GM12878 (cell line): ENCODE data around the gene NUPR1. TPM values are rescaled to one million over a fixed set of nuclear protein-coding genes. Genes with fewer than 3 reads are reported as not detected.

Source experiments
- ATAC-seq: fragments of 200-7000 bp; cut with Tn5 transposase; 3 replicates; pipeline ENCODE4 v1.9.1; 2020; ENCODE audit warnings: mild to moderate bottlenecking, moderate library complexity
- BruUV-seq: library from RNA; stranded (reverse); fragments of 400-500 nt; replicated peaks from 2 replicates; lab custom pipeline; 2021; lab: Mats Ljungman, UMichigan
- CTCF ChIA-PET: fragments of 300-600 bp; sonication (Branson Sonifier 250); formaldehyde crosslinking; extraction: SDS; loops from one replicate; lab custom pipeline; 2021; ENCODE audit warnings: inconsistent platforms; lab: Yijun Ruan, JAX
- POLR2A ChIA-PET: fragments of 350-600 bp; formaldehyde crosslinking; extraction: SDS; loops from one replicate; lab custom pipeline; 2021; ENCODE audit warnings: inconsistent platforms; lab: Charles Lee
- RAD21 ChIA-PET: fragments of 300-600 bp; sonication (Branson Sonifier 250); formaldehyde crosslinking; loops from one replicate; lab custom pipeline; 2023; ENCODE audit warnings: antibody characterized with exemption; ENCODE audit not compliant: unreplicated experiment; lab: Charles Lee
- SMC1A ChIA-PET: fragments of 300-600 bp; sonication (Branson Sonifier 250); formaldehyde crosslinking; loops from one replicate; lab custom pipeline; 2023; ENCODE audit not compliant: unreplicated experiment, uncharacterized antibody; lab: Charles Lee
- DNase-seq: peaks from one replicate; pipeline ENCODE4 v3.0.0-alpha.2; 2011; ENCODE audit warnings: low read depth, low spot score
- FAIRE-seq: peaks from 3 replicates; lab custom pipeline; 2011; peaks lifted over from hg19 to GRCh38; lab: Jason Lieb, UNC
- H2AFZ ChIP-seq: 2 replicates; pipeline ENCODE4 v1.6.0; 2011; ENCODE audit warnings: low read depth, low read length, control low read depth; ENCODE audit not compliant: control insufficient read depth
- H3K27ac ChIP-seq: 2 replicates; pipeline ENCODE4 v1.5.1; 2011; ENCODE audit warnings: control low read depth; ENCODE audit not compliant: control insufficient read depth, insufficient read depth
- H3K27me3 ChIP-seq, 2 experiments: replicated peaks in 1 of 2; 2 replicates each; pipeline versions ENCODE4 v1.6.0 to v1.6.1; 2011; ENCODE audit warnings: low read length in 1 of 2; ENCODE audit not compliant: control insufficient read depth in 2 of 2, insufficient read depth in 2 of 2
- H3K36me3 ChIP-seq, 2 experiments: 2 replicates each; pipeline ENCODE4 v1.5.1; 2011; ENCODE audit warnings: low read length in 1 of 2; ENCODE audit not compliant: control insufficient read depth in 2 of 2, insufficient read depth in 2 of 2
- H3K4me1 ChIP-seq: 2 replicates; pipeline ENCODE4 v1.6.1; 2011; ENCODE audit warnings: mild to moderate bottlenecking, low read length, moderate library complexity, mixed read lengths; ENCODE audit not compliant: control insufficient read depth, insufficient read depth
- H3K4me2 ChIP-seq: 2 replicates; pipeline ENCODE4 v1.6.0; 2011; ENCODE audit warnings: control low read depth; ENCODE audit not compliant: control insufficient read depth, insufficient read depth
- H3K4me3 ChIP-seq: fragments of 200-600 bp; sonication (generic); 2 replicates; pipeline ENCODE4 v1.5.1; 2016
- H3K79me2 ChIP-seq: 2 replicates; pipeline ENCODE4 v1.6.0; 2011; ENCODE audit warnings: low read length; ENCODE audit not compliant: control insufficient read depth, insufficient read depth
- H3K9ac ChIP-seq: 2 replicates; pipeline ENCODE4 v1.8.0; 2011; ENCODE audit warnings: low read length, control low read depth, mixed read lengths; ENCODE audit not compliant: control insufficient read depth, insufficient read depth
- H3K9me3 ChIP-seq: replicated peaks from 3 replicates; pipeline ENCODE4 v1.5.1; 2011; ENCODE audit warnings: mild to moderate bottlenecking, low read length; ENCODE audit not compliant: control insufficient read depth, insufficient read depth
- H4K20me1 ChIP-seq: 2 replicates; pipeline ENCODE4 v1.6.0; 2011; ENCODE audit not compliant: control insufficient read depth, insufficient read depth
- CREB1 ChIP-seq: IDR thresholded peaks from 2 replicates; pipeline ENCODE4 v1.6.1; 2012; ENCODE audit warnings: low read depth, mild to moderate bottlenecking, inconsistent platforms
- JUNB ChIP-seq: IDR thresholded peaks from 2 replicates; pipeline ENCODE4 v1.6.1; 2016; ENCODE audit warnings: antibody characterized with exemption, mild to moderate bottlenecking
- MTA2 ChIP-seq: fragments of 450-650 bp; IDR thresholded peaks from 2 replicates; pipeline ENCODE4 v1.6.1; 2016; ENCODE audit warnings: low read depth, mild to moderate bottlenecking, moderate library complexity
- NKRF ChIP-seq: fragments of 450-650 bp; conservative IDR thresholded peaks from 2 replicates; pipeline ENCODE4 v1.6.1; 2017; ENCODE audit warnings: mild to moderate bottlenecking, moderate library complexity
- PRDM15 ChIP-seq: fragments of 450-650 bp; formaldehyde crosslinking; IDR thresholded peaks from 2 replicates; pipeline ENCODE4 v1.4.0; 2020; ENCODE audit warnings: mild to moderate bottlenecking, moderate library complexity
- RCOR1 ChIP-seq: conservative IDR thresholded peaks from 2 replicates; pipeline ENCODE4 v1.6.1; 2012; ENCODE audit warnings: low read depth, low read length, improper control_type of control experiment
- SREBF2 ChIP-seq: IDR thresholded peaks from 2 replicates; pipeline ENCODE4 v1.6.1; 2012; ENCODE audit warnings: mild to moderate bottlenecking, low read length
- STAT3 ChIP-seq: IDR thresholded peaks from 2 replicates; pipeline ENCODE4 v1.6.1; 2011; ENCODE audit warnings: low read depth, low read length, improper control_type of control experiment
- SUZ12 ChIP-seq: fragments of 200-600 bp; sonication (generic); IDR thresholded peaks from one replicate; pipeline ENCODE4 v1.6.1; 2018; ENCODE audit warnings: antibody characterized with exemption, mild to moderate bottlenecking; ENCODE audit not compliant: unreplicated experiment
- YBX1 ChIP-seq: fragments of 450-650 bp; IDR thresholded peaks from 2 replicates; pipeline ENCODE4 v1.6.1; 2016; ENCODE audit warnings: antibody characterized with exemption
- ZNF592 ChIP-seq: fragments of 450-650 bp; IDR thresholded peaks from 2 replicates; pipeline ENCODE4 v1.6.1; 2017; ENCODE audit warnings: mild to moderate bottlenecking, moderate library complexity
- ZZZ3 ChIP-seq: IDR thresholded peaks from 2 replicates; pipeline ENCODE4 v1.6.1; 2011; ENCODE audit warnings: low read depth; ENCODE audit not compliant: control insufficient read depth, insufficient read length
- WGBS: methylation state at CpG from one replicate; pipeline ENCODE4 v1.1.6; 2016; ENCODE audit warnings: low lambda C conversion rate; ENCODE audit not compliant: insufficient replicate concordance, insufficient coverage; ENCODE audit errors: missing lambda C conversion rate; 5-methylcytosine and 5-hydroxymethylcytosine counted together
- in situ Hi-C: fragments of 300-500 bp; cut with MboI; formaldehyde crosslinking; loops from 9 replicates; pipeline ENCODE4 v1.14.3; 2018; ENCODE audit warnings: mixed read lengths
- intact Hi-C: fragments of 100-400 bp; cut with micrococcal nuclease; formaldehyde crosslinking; loops from one replicate; pipeline ENCODE4 v1.14.2; 2022; ENCODE audit not compliant: unreplicated experiment
- polyA plus RNA-seq, 11 experiments: library from polyadenylated mRNA; depleted of rRNA in 4 of 11; unstranded in 6 of 11; stranded (reverse) in 5 of 11; fragments of >200 nt; fragmentation: Nextera tagmentation in 4 of 11; fragmentation: Illumina TruSeq in 1 of 11; extraction: Ambion mirVana in 4 of 11; extraction: Trizol in 1 of 11; gene quantifications; 1 replicate in 1 of 11; 2 replicates in 10 of 11; pipeline versions ENCODE4 v1.2.1 to v1.2.3, GENCODE V29; 2011 to 2016; ENCODE audit warnings: inconsistent platforms in 2 of 11, missing spikeins in 2 of 11, low read depth in 1 of 11
- total RNA-seq, 4 experiments: library from RNA; depleted of rRNA in 3 of 4; stranded (reverse); fragments of >200 nt in 3 of 4; fragmentation: Illumina TruSeq in 1 of 4; extraction: Trizol in 1 of 4; gene quantifications; 2 replicates each; pipeline versions ENCODE4 v1.2.1 to v1.2.3, GENCODE V29; 2013 to 2021
- TF ChIP-seq, protein P1 (sequence below): IDR thresholded peaks from 2 replicates; pipeline ENCODE4 v1.6.1; 2011; ENCODE audit warnings: low read depth, low read length, improper control_type of control experiment, borderline replicate concordance

NUPR1 gene
- total and polyA plus RNA-seq, 10 of the 15 experiments (the other 5 are each of a cell fraction or from before 2014, with no cell fraction given) = 0.04 to 0.78 (median 0.17) TPM; not detected in 2

DNA sequence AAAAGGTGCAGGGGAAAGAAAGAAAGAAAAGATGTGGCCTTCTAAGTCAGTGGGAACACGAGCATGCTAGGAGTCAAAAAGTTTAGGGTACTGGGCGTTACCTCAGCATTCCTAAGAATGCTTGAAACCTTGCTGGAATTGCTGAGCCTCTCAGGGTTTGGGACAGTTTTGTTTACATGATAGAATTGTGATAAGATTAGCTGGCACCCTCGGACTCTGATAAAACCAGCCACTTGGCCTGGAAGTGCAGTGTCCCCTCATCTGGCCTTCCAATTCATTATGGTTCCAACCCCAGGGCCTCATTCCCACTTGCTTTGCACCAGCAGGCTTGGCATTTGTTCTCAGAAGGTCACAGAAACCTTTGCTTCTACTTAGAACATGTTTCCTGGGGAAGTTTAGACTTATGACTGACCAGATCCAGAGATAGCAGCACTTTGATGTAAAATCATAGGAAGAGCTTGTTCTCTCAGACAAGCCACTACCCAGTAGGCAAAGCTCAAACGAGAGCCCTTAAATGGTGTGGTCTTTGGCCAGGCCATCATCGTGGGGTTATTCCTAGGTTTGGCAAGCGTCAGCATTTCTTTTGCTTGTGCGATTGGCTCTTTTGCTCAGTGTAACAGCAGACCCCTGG lies 22.9 kb upstream of the NUPR1 start:
- Histone ChIP-seq H3K27ac (no peak overlapping the region), H3K9ac (no peak overlapping the region), H3K4me3 (no peak overlapping the region), H3K4me1 (peaks cover 2% of the 10 kb centered on the region), H4K20me1 (no peaks in the 10 kb centered on the region), H3K9me3 (no peaks in the 10 kb centered on the region; the same call in 2 of the 3 replicates), H3K36me3 (no peaks in the 10 kb centered on the region), H3K4me2 (no peak overlapping the region), H3K79me2 (no peaks in the 10 kb centered on the region), H2AFZ (no peak overlapping the region), H3K27me3 (no peaks in the 10 kb centered on the region)
- ChIA-PET RAD21 (no interaction called here), SMC1A (no interaction called here), CTCF (no interaction called here), POLR2A (no interaction called here)
- ATAC-seq (no peak), DNase-seq (no peak), FAIRE-seq (no peak)
- no TSS peak for BruUV-seq
- intact Hi-C loops (no loop called here), in situ Hi-C loops (no loop called here)
- 96% methylated on average over 7 of the region's 7 CpGs for WGBS
- TF ChIP-seq YBX1 (no peak), ZZZ3 (no peak), JUNB (no peak), PRDM15 (CRISPR knock-in tag) (no peak), RCOR1 (no peak), SREBF2 (no peak), SUZ12 (no peak), STAT3 (no peak), MTA2 (no peak), CREB1 (no peak), ZNF592 (no peak), NKRF (no peak)
- TF ChIP-seq, protein P1, sequence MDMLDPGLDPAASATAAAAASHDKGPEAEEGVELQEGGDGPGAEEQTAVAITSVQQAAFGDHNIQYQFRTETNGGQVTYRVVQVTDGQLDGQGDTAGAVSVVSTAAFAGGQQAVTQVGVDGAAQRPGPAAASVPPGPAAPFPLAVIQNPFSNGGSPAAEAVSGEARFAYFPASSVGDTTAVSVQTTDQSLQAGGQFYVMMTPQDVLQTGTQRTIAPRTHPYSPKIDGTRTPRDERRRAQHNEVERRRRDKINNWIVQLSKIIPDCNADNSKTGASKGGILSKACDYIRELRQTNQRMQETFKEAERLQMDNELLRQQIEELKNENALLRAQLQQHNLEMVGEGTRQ = no peak
